Peyer's patch (tissue), 4 donors: ENCODE results near the gene CMTM7.

Experiments
- CTCF ChIP-seq, 6 experiments: fragments of 450-650 bp in 4 of 6; fragments of 200-600 bp in 2 of 6; sonication (generic) in 1 of 6; IDR thresholded peaks; one replicate each; pipeline ENCODE4 v1.5.1; 2017 to 2019; ENCODE audit warnings: antibody characterized with exemption in 6 of 6, mild to moderate bottlenecking in 3 of 6, moderate library complexity in 1 of 6
- POLR2A ChIP-seq, 2 donors: fragments of 450-650 bp; IDR thresholded peaks; one replicate each; pipeline ENCODE4 v1.5.1; 2017; ENCODE audit warnings: antibody characterized with exemption in 2 of 2, mild to moderate bottlenecking in 2 of 2, moderate library complexity in 2 of 2

- no peak for TF ChIP-seq CTCF (IDR thresholded peaks at IDR 0.05)
- no peak for TF ChIP-seq POLR2A (IDR thresholded peaks at IDR 0.05)
Observed at GRCh38 chr3:32471246-32471645, 79.6 kb downstream of the CMTM7 start.
